ENCODE measurements around the gene ROBO4.

DNA sequence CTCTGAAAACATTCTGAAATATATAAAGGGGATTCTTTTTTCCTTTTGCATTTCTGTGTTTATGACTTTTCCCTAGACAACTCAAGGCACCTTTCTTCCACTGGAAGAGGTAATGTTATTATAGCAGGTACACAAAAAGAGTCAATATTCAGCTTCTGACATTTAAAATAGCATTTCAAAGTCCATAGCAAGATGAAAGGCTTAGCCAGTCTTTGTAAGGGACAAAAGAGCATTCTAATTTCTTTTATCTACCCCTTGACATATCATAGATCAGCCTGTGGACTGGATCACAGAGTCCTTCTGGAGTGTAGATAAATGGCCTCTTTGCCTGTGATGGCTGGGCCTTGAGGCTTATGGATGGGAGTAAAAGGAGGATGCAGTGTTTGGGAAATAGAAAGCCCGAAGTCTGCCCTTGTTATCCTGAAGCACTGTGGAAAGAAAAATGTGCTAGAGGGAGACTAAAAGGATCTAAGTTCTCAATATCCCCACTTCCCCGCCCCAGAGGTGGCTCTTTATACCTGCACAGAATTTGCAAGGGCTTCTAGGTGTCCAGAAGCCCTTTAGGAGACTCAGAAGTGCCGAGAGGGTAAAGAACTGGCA is 39.8 kb upstream of the ROBO4 start:
- TF ChIP-seq, protein P1, sequence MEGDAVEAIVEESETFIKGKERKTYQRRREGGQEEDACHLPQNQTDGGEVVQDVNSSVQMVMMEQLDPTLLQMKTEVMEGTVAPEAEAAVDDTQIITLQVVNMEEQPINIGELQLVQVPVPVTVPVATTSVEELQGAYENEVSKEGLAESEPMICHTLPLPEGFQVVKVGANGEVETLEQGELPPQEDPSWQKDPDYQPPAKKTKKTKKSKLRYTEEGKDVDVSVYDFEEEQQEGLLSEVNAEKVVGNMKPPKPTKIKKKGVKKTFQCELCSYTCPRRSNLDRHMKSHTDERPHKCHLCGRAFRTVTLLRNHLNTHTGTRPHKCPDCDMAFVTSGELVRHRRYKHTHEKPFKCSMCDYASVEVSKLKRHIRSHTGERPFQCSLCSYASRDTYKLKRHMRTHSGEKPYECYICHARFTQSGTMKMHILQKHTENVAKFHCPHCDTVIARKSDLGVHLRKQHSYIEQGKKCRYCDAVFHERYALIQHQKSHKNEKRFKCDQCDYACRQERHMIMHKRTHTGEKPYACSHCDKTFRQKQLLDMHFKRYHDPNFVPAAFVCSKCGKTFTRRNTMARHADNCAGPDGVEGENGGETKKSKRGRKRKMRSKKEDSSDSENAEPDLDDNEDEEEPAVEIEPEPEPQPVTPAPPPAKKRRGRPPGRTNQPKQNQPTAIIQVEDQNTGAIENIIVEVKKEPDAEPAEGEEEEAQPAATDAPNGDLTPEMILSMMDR (IDR thresholded peaks at IDR 0.05): no peak
- TF ChIP-seq POLR2A (IDR thresholded peaks at IDR 0.05): no peak
